CD4-positive, alpha-beta T cell treated with Interleukin-1 beta for 1 hour (primary cell): Measurements from ENCODE around the gene ATP5F1D.

ENCODE experiments used
- DNase-seq, 2 donors: peaks; one replicate each; pipeline ENCODE4 v3.0.0-alpha.2; 2020 to 2022

The ATP5F1D gene

GRCh38 chr19:1284293-1284978 is 42.9 kb downstream of the ATP5F1D start:
- no peak for DNase-seq

DNA sequence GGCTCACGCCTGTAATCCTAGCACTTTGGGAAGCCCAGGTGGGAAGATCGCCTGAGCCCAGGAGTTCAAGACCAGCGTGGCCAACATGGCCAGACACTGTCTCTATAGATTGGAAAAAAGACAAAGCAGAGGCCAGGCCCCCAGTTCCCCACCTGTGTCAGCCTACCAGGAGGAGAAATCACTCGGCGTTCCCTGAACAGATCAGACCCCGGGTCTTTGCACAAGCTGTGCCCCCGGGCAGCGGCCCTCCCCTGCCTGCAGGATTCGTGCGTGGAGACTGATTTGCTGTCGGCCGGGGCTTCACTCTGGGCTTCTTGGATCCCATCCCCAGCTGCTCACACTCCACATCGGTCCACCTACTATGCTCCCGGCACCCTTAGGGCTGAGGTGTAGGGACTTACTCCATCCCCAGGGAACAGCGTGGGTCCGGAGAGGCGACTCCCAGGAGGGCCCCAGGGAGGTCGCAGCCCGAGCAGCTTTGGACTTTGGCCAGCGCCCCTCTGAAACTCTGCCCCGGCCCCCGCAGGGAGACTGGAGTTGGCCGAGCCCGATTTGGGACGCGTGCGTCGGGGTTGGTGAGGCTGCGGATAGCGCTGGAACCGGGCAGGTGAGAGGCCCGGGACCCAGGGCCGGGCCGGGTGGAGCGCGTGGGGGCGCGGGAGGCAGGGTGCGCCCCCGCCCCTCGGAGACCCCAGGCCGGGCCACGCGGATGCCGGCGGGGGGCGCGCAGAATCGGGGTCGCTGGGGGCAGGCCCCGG is 43.6 kb downstream of the ATP5F1D start:
- DNase-seq = no peak

- no peak for DNase-seq
Observed at GRCh38 chr19:1285737-1286360, 44.3 kb downstream of the ATP5F1D start, which contains the start of gene EFNA2. TSS of gene EFNA2 (plus strand) at chr19:1285873. CDS start at chr19:1286169, 296 bp downstream.

- no peak for DNase-seq
Observed at GRCh38 chr19:1286487-1287353, 45.2 kb downstream of the ATP5F1D start.

GRCh38 chr19:1287354-1288225 is 46.0 kb downstream of the ATP5F1D start:
- DNase-seq = no peak

GRCh38 chr19:1288226-1288612 is 46.7 kb downstream of the ATP5F1D start:
- no peak for DNase-seq

DNA sequence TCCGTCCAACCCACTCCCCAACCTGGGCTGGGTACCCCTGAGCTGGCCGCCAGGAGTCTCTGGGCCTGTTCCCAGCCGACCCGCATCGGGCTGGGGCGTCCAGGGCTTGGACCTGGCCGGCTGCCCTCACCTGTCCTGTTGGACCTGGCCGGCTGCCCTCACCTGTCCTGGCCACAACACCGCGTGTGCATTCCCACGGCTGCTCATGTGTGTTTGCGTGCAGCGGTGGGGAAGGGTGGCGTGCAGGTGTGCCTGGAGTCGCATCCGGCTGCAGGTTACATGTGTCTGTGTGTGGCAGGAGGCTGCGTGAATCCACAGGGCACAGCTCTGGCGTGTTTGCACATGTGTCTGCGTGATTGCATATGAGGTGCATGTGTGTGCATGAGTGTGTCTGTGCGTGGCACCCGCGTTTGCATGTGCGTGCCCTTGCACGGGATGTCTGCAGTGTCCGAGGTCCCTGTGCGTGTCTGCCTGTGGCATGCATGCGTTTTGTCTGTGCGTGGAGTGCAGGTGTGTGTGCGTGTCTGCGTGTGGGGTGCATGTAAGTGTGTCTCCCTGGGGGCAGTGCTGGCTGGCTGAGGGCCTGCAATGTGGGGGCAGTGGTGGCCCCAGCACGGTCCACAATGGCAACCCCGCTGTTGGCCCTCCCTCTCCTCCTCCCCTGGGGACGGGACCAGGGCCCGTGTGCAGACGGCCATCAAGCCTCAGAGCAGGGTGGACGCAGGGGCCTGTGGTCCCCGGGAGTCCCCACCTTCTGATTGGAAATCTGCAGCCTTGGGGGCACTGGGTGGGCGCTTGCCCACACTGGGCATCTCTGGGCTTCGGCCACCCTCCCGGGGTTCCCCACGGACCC is 47.5 kb downstream of the ATP5F1D start:
- no peak for DNase-seq

- no peak for DNase-seq
Observed at GRCh38 chr19:1289686-1290025, 48.1 kb downstream of the ATP5F1D start.

GRCh38 chr19:1290196-1290702 is 48.7 kb downstream of the ATP5F1D start:
- DNase-seq = no peak

GRCh38 chr19:1290703-1291651 is 49.4 kb downstream of the ATP5F1D start:
- DNase-seq = no peak

DNA sequence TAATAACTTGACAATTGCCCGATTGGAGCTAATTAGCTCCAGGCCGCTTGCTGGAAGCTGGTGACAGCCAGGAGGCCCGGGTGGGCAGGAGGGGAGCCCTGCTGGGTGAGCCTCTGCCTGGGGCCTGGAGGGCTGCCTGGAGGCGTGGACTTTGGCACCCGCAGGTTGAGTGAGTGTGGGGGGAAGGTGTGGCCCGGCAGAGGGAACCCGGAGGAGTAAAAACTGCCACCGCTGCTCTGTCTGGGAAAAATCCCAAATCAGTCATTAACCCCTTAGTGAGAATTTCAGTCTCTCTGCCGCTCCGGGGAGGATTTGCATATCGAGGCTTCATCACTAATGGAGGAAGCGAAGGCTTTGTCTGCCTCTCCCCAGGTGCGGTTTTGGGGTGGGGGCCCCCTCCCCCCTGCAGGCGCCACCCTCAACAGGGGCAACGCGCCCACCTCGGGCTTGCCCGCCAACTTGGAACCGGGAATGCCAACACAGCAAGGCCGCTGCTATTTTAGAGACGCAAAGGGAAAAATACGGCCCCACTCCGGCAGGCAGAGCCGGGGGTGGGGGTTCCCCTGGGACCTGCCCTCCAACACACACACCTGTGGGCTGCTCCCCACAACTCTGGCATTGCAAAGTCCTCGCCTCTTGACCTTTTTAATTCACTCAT is 50.3 kb downstream of the ATP5F1D start:
- DNase-seq = no peak

DNA sequence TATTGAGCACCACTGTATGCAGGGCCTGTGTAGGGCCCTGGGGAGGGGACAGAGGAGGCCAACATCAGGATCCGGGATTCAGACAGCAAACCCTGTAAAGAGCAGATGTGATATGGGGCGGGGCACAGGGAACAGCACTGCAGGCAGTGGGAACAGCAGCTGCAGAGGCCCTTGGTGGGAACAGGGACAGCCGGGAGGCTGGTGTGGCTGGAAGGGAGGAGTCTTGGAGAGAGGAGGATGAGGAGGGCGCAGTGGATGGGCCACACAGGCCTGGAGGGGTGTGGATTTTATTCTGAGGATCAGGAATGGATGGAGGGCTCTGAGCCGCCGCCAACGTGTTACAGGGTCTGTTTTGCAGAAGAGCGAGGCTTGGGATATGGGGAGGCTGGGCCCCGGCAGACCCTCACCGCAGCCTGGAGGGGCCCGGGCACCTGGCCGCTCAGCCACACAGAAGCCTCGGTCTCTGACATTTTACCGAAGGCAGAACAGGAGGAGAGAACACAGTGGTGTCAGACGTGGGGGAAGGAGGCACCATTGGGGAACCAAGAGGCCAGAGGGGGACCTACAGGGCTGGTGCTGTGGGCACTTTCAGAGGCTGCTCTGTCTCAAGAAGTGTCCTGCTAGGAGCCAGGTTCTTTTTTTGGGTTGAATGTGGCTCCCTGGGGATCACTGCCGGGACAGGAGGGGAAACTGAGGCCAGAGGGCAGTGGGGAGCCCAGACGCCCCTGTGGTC is 51.0 kb downstream of the ATP5F1D start:
- no peak for DNase-seq

GRCh38 chr19:1293782-1294604 is 52.4 kb downstream of the ATP5F1D start:
- DNase-seq = no peak
